Stomach (tissue), 9 donors: ENCODE measurements around the gene GPR52. TPM values are rescaled to one million over a fixed set of nuclear protein-coding genes. Genes with fewer than 3 reads are reported as not detected.

ENCODE experiments used
- DNase-seq, 2 donors: peaks; one replicate each; pipeline versions ENCODE4 v3.0.0 to v3.0.0-alpha.2; 2013 to 2019
- H3K27ac ChIP-seq, 5 donors: fragments of 200-600 bp in 4 of 5; sonication (generic) in 4 of 5; one replicate each; pipeline ENCODE4 v1.5.1; 2013 to 2019; ENCODE audit warnings: mild to moderate bottlenecking in 1 of 5, moderate library complexity in 1 of 5
- H3K27me3 ChIP-seq, 3 donors: fragments of 200-600 bp; sonication (generic); one replicate each; pipeline ENCODE4 v1.5.1; 2017 to 2019; ENCODE audit warnings: mixed run types in 1 of 3
- H3K36me3 ChIP-seq, 4 donors: fragments of 200-600 bp; sonication (generic); 1 replicate in 3 of 4; 2 replicates in 1 of 4; pipeline ENCODE4 v1.5.1; 2016 to 2019
- H3K4me1 ChIP-seq, 4 donors: fragments of 200-600 bp; sonication (generic); one replicate each; pipeline ENCODE4 v1.5.1; 2016 to 2019
- H3K4me3 ChIP-seq, 4 donors: fragments of 200-600 bp; sonication (generic) in 3 of 4; one replicate each; pipeline ENCODE4 v1.5.1; 2016 to 2019; ENCODE audit warnings: mild to moderate bottlenecking in 1 of 4
- H3K9me3 ChIP-seq, 4 donors: fragments of 200-600 bp; sonication (generic); one replicate each; pipeline ENCODE4 v1.5.1; 2016 to 2019
- CTCF ChIP-seq, 7 experiments: fragments of 450-650 bp in 4 of 7; fragments of 200-600 bp in 3 of 7; sonication (generic) in 3 of 7; IDR thresholded peaks; one replicate each; pipeline ENCODE4 v1.5.1; 2016 to 2019; ENCODE audit warnings: antibody characterized with exemption in 7 of 7, control low read depth in 2 of 7, mild to moderate bottlenecking in 1 of 7
- EP300 ChIP-seq: sonication (generic); formaldehyde crosslinking; IDR thresholded peaks from one replicate; pipeline ENCODE4 v1.6.1; 2017; ENCODE audit warnings: antibody characterized with exemption
- POLR2A ChIP-seq, 4 donors: fragments of 450-650 bp; IDR thresholded peaks; one replicate each; pipeline ENCODE4 v1.6.1; 2016; ENCODE audit warnings: antibody characterized with exemption in 4 of 4, control low read depth in 2 of 4, mild to moderate bottlenecking in 1 of 4, moderate library complexity in 1 of 4
- POLR2AphosphoS5 ChIP-seq, 3 donors: sonication (generic); formaldehyde crosslinking; IDR thresholded peaks; one replicate each; pipeline ENCODE4 v1.6.1; 2016; ENCODE audit warnings: antibody characterized with exemption in 3 of 3
- WGBS, 5 donors: extraction: QIAGEN DNeasy Blood & Tissue Kit in 3 of 5; methylation state at CpG; one replicate each; pipeline versions ENCODE4 v1.1.5 to v1.1.7; 2013 to 2018; 5-methylcytosine and 5-hydroxymethylcytosine counted together
- intact Hi-C: fragments of 100-400 bp; cut with DNase I; formaldehyde crosslinking; loops from one replicate; pipeline ENCODE4 v1.15.1; 2023; ENCODE audit warnings: low total_unique reads
- polyA plus RNA-seq, 3 donors: library from polyadenylated mRNA; stranded (reverse); fragments of 200-250 nt; gene quantifications; one replicate each; pipeline ENCODE4 v1.2.3, GENCODE V29; 2013
- total RNA-seq, 5 donors: library from RNA; depleted of rRNA; stranded (reverse); fragments of >200 nt; gene quantifications; one replicate each; pipeline versions ENCODE4 v1.1.0 to v1.2.3, GENCODE V29; 2014 to 2016
- donor health status: healthy with polysubstance abuse.
- donor health status: Bipolar disorder and iron deficiency.
- donor health status: healthy.

The GPR52 gene
- total and polyA plus RNA-seq, 8 donors = 3.9 to 7.0 TPM; not detected in 6

- Histone ChIP-seq H3K27me3 (no peaks in the 10 kb centered on the region), H3K9me3 (no peaks in the 10 kb centered on the region), H3K36me3 (no peaks in the 10 kb centered on the region), H3K4me3 (no peak overlapping the region), H3K27ac (no peak overlapping the region), H3K4me1 (peaks cover 0 to 16% (median 5%) of the 10 kb centered on the region in 4 donors)
- intact Hi-C loops = no loop called here
- no peak for DNase-seq
- no peak for TF ChIP-seq CTCF (IDR thresholded peaks at IDR 0.05)
These were observed 2.4 kb upstream of the GPR52 start for GRCh38 chr1:174445351-174445750.

GRCh38 chr1:174445817-174446216 lies 1.9 kb upstream of the GPR52 start:
- Histone ChIP-seq H3K36me3 (no peaks in the 10 kb centered on the region), H3K27me3 (no peaks in the 10 kb centered on the region), H3K9me3 (no peaks in the 10 kb centered on the region), H3K4me3 (no peak overlapping the region), H3K27ac (no peak overlapping the region), H3K4me1 (peaks cover 0 to 16% (median 5%) of the 10 kb centered on the region in 4 donors)
- peak in 1 of 2 donors; percentile 29 for DNase-seq
- 48 to 72% (median 70%) methylated on average over 6 of the region's 6 CpGs for WGBS, 5 donors
- no peak for TF ChIP-seq CTCF (IDR thresholded peaks at IDR 0.05)
- no peak for TF ChIP-seq POLR2A (IDR thresholded peaks at IDR 0.05)
- no peak for TF ChIP-seq POLR2AphosphoS5 (IDR thresholded peaks at IDR 0.05)
- TF ChIP-seq EP300 = no peak
- intact Hi-C loops = no loop called here

GRCh38 chr1:174448531-174448883 lies 743 bp downstream of the GPR52 start:
- Histone ChIP-seq H3K27me3 (no peaks in the 10 kb centered on the region), H3K4me1 (peaks cover 0 to 16% (median 5%) of the 10 kb centered on the region in 4 donors), H3K27ac (no peak overlapping the region), H3K4me3 (no peak overlapping the region), H3K9me3 (no peaks in the 10 kb centered on the region), H3K36me3 (no peaks in the 10 kb centered on the region)
- intact Hi-C loops = no loop called here
- TF ChIP-seq POLR2AphosphoS5 (IDR thresholded peaks at IDR 0.05) (no peak), EP300 (no peak), CTCF (IDR thresholded peaks at IDR 0.05) (no peak), POLR2A (IDR thresholded peaks at IDR 0.05) (no peak)
- WGBS, 5 donors = 76 to 89% (median 86%) methylated on average over 5 of the region's 5 CpGs
- DNase-seq = no peak

- H3K27me3 ChIP-seq = no peaks in the 10 kb centered on the region
- peaks cover 0 to 16% (median 5%) of the 10 kb centered on the region in 4 donors for H3K4me1 ChIP-seq
- H3K27ac ChIP-seq = no peak overlapping the region
- H3K4me3 ChIP-seq = no peak overlapping the region
- H3K36me3 ChIP-seq = no peaks in the 10 kb centered on the region
- 54 to 80% (median 68%) methylated on average over 5 of the region's 5 CpGs for WGBS, 5 donors
- peak in 1 of 2 donors; percentile 35 for DNase-seq
- H3K9me3 ChIP-seq = no peaks in the 10 kb centered on the region
- no peak for TF ChIP-seq POLR2AphosphoS5 (IDR thresholded peaks at IDR 0.05)
- TF ChIP-seq POLR2A (IDR thresholded peaks at IDR 0.05) = no peak
- TF ChIP-seq EP300 = no peak
- intact Hi-C loops = no loop called here
These were observed 1.2 kb downstream of the GPR52 start for GRCh38 chr1:174448974-174449373.

GRCh38 chr1:174451408-174451807 lies 3.6 kb downstream of the GPR52 start:
- Histone ChIP-seq H3K27me3 (no peaks in the 10 kb centered on the region), H3K27ac (no peak overlapping the region), H3K4me1 (peaks cover 0 to 16% (median 5%) of the 10 kb centered on the region in 4 donors), H3K9me3 (no peaks in the 10 kb centered on the region), H3K4me3 (no peak overlapping the region), H3K36me3 (no peaks in the 10 kb centered on the region)
- DNase-seq = no peak
- 88 to 91% (median 90%) methylated on average over 6 of the region's 6 CpGs for WGBS, 5 donors
- no peak for TF ChIP-seq EP300
- TF ChIP-seq POLR2A (IDR thresholded peaks at IDR 0.05) = no peak
- TF ChIP-seq CTCF (IDR thresholded peaks at IDR 0.05) = no peak
- no peak for TF ChIP-seq POLR2AphosphoS5 (IDR thresholded peaks at IDR 0.05)
- intact Hi-C loops = no loop called here
